HFF-Myc (cell line): ENCODE results near the gene CDH20.

Source experiments
- DNase-seq: peaks from one replicate; pipeline ENCODE4 v3.0.0-alpha.2; 2011; ENCODE audit warnings: low read depth; ENCODE audit errors: extremely low read depth
- H3K4me3 ChIP-seq: replicated peaks from 2 replicates; pipeline ENCODE4 v1.5.1; 2011; ENCODE audit warnings: low read depth, mild to moderate bottlenecking, control low read depth, low read length
- TF ChIP-seq, protein P1 (sequence below): IDR thresholded peaks from 2 replicates; pipeline ENCODE4 v1.5.1; 2012; ENCODE audit warnings: mild to moderate bottlenecking, low read depth, low read length, control low read depth; ENCODE audit errors: missing control alignments

CDH20 gene

DNA sequence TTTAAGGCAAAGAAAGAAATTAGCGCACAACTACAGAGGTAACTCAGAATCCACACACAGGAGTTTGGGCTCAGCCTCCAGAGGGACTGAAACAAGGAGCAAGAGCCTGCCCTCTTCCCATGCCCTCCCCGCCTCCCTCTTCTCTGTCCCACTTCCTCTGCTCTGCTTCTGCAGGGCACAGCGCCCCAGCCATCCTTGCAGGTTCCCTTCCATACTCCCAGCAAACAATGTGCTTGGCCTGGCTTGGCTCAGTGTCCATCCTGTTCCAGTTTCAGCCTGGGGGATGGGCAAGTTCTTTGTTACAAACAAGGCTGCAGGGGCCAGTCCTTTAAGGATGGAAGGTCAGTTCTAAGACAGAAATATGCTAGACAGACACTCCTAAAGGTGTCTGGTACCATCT is 133.5 kb downstream of the CDH20 start:
- no peak for DNase-seq
- TF ChIP-seq, protein P1, sequence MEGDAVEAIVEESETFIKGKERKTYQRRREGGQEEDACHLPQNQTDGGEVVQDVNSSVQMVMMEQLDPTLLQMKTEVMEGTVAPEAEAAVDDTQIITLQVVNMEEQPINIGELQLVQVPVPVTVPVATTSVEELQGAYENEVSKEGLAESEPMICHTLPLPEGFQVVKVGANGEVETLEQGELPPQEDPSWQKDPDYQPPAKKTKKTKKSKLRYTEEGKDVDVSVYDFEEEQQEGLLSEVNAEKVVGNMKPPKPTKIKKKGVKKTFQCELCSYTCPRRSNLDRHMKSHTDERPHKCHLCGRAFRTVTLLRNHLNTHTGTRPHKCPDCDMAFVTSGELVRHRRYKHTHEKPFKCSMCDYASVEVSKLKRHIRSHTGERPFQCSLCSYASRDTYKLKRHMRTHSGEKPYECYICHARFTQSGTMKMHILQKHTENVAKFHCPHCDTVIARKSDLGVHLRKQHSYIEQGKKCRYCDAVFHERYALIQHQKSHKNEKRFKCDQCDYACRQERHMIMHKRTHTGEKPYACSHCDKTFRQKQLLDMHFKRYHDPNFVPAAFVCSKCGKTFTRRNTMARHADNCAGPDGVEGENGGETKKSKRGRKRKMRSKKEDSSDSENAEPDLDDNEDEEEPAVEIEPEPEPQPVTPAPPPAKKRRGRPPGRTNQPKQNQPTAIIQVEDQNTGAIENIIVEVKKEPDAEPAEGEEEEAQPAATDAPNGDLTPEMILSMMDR, result no peak

GRCh38 chr18:61470031-61470674 is 136.9 kb downstream of the CDH20 start:
- DNase-seq, result no peak
- TF ChIP-seq, protein P1, result no peak
- H3K4me3 ChIP-seq, result no peak overlapping the region

More for the DNA sequence above, 133.5 kb downstream of the CDH20 start:
- no peak overlapping the region for H3K4me3 ChIP-seq

DNA sequence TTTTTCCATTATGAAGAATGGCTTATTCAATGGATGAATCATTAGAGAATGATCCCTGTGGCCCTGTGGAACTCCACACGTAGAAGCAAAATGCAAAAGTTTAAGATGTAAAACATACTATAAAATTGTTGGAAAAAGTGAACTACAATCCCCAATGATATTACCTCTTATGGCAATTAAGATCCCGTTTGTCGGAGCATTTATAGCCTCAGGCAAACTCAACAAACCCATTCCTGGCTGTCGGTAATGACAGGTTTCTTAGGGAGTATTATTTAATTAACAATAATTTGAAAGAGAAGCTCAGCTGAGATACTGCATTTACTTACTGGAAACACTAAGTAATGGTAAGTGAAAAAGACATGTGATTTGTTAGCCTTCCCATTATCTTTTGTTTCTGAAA is 138.3 kb downstream of the CDH20 start:
- DNase-seq, result no peak
- H3K4me3 ChIP-seq, result no peak overlapping the region
- TF ChIP-seq, protein P1, result no peak

GRCh38 chr18:61471942-61472341 is 138.7 kb downstream of the CDH20 start:
- DNase-seq, result no peak
- H3K4me3 ChIP-seq, result no peak overlapping the region

GRCh38 chr18:61474341-61474740 is 141.1 kb downstream of the CDH20 start:
- TF ChIP-seq, protein P1, result no peak
- no peak for DNase-seq
- H3K4me3 ChIP-seq, result no peak overlapping the region

More at GRCh38 chr18:61471942-61472341, 138.7 kb downstream of the CDH20 start:
- TF ChIP-seq, protein P1, result no peak

DNA sequence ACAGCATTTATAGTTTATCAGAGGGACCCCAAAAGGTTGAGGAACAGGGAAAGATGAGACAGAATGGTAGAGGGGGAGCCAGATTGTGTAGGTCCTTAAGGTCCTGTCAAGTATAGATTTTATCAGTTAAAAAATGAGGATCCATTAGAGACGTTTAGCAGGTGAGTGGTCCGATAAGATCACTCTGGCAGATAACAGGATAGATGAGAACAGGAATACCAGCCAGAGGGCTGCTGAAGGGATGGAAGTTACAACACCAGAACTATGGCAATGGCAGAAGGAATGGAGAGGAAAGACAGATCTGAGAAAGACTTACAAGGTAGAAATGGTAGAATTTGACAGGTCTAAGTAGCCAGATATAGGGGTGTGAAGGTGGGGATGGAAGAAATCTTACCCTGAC is 141.7 kb downstream of the CDH20 start:
- no peak overlapping the region for H3K4me3 ChIP-seq
- TF ChIP-seq, protein P1, result no peak
- no peak for DNase-seq

DNA sequence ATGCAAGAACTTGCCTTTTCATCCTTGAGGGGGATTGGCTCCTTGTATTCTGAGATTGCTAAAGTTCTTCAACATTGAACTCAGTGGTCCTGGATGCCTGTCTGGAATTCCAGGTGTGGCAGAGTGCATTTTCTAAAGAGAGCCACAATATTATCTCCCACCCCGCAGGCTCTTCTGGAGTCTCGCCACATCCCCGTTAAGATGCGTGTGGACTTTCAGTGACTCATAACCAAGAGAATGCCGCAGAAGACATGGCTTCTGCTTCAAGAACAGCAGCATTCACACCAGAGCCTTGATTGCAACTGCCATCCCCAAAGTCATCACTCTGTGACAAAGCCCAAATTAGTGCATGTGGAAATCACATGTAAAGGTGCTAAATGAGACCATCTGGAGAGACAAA is 142.7 kb downstream of the CDH20 start:
- H3K4me3 ChIP-seq, result no peak overlapping the region
- no peak for DNase-seq
- TF ChIP-seq, protein P1, result no peak
